ENCODE data around the gene MRPL16.

- no peak for TF ChIP-seq CTCF (IDR thresholded peaks at IDR 0.05)
- TF ChIP-seq POLR2AphosphoS5 (IDR thresholded peaks at IDR 0.05) = no peak
- TF ChIP-seq EP300 (IDR thresholded peaks at IDR 0.05) = no peak
- TF ChIP-seq POLR2A (IDR thresholded peaks at IDR 0.05) = no peak
These were observed 5.2 kb upstream of the MRPL16 start for GRCh38 chr11:59815754-59816153.
